HG03575 (cell line): ENCODE data around the gene TMEM108.
A peak's percentile ranks its signal among the peaks of the same experiment; 100 is the strongest.

Source experiments
- ATAC-seq: cut with Tn5 transposase; IDR thresholded peaks from one replicate; pipeline ENCODE4 v1.9.1; 2021; ENCODE audit not compliant: unreplicated experiment, insufficient number of reproducible peaks, low FRiP score; ENCODE audit errors: extremely low read depth

TMEM108 gene

DNA sequence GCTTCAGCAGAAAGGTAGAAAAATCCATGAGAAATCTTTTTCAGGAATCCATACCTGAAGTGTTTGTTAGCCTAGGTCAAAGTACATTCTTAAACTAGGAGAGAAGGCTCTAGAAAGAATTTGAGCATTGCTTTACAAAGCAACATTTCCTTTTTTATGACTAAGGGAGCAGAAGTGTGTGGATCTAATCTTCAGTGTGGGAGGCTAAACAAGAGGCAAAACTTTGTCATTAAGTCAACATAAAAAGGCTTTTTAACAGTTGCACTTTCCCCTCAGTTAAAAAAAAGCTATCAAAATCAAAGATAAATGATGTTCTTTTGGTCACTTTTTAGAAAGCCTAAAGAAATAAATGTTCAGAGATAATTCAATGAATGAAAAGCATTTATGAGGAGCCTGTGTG, 154.8 kb downstream of the TMEM108 start:
- no peak for ATAC-seq

DNA sequence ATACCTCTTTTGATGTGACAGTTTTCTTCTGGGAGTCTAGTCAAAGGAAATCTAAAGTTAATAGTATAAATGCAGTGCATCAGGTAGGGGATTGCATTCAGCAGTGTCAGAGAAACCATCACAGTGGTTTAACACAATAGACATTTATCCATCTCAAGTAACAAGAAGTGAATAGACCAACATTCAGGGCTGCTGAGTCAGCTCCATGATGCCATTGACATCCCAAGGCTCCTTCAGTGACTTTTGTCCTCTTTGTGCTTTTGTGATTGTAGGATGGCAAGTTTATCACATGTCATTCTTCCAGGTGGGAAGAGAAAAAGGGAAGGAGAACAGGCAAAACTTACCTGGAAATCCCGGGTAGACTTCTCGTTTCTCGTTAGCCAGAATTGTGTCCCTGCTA, 158.3 kb downstream of the TMEM108 start:
- ATAC-seq: no peak

GRCh38 chr3:133197619-133198018, 159.4 kb downstream of the TMEM108 start:
- ATAC-seq: no peak

DNA sequence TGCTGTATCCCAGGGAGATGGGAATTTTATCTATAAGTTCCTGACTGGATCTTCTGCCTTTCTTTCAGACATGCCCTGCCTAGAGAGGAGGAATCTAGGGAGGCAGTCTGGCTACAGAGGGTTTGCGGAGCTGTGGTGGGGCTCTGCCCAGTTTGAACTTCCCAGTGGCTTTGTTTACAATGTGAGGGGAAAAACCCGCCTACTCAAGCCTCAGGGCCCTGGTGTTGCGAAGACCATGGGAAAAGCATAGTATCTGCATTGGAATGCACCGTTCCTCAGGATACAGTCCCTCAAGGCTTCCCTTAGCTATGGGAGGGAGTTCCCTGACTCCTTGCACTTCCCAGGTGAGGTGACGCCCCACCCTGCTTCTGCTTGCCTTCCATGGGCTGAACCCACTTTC, 168.7 kb downstream of the TMEM108 start:
- no peak for ATAC-seq

DNA sequence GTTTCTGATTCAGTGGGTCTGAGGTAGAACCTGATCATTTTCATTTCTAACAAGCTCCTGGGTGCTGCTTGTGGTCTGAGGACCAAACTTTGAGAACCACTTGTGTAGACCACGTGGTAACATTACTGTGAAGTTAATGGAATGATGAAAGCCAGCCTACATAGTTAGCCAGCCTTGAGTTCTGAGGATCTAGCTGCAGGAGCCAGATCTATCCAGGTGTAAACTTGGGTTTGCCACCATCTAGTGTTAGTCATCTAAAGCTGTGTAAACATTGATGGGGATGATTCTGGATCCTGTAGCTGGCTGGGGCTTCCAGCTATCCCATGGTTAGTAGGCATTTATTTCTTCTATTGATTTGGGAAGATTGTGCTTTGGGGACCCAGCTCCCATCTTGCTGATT, 170.0 kb downstream of the TMEM108 start:
- no peak for ATAC-seq

DNA sequence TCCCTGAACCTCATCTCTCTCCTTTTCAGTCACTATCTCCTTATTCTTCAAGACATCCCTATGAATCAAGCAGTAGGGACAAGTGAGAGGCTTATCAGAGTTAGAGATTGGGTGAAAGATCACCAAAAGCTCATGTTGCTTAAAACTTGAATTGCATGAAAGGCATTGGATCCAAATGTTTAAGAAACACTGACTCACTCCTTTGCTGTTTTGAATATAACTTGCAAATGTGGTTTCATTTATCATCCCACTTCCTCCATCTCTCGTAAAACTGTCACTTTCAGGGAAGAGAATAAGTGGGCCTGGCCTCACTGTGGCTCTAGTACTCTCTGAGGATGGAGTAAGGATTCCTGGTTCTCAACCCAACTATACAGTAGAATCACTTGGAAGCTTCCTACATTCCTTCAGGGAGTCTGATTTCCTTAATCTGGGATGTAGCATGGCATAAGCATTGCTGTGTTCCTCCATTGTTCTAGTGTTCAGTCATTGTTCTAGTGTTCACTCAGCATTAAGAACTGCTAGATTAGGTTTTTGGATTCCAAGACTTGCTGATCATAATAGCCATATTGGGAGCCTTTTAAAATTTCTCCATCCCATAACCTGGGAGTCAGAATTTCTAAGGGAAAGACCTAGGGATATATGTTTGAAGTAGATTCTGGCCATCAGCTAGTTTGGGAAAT, 171.8 kb downstream of the TMEM108 start:
- no peak for ATAC-seq

- ATAC-seq: no peak
Observed at GRCh38 chr3:133210656-133211055, 172.5 kb downstream of the TMEM108 start.

GRCh38 chr3:133211449-133211848, 173.3 kb downstream of the TMEM108 start:
- ATAC-seq: peak; percentile 94

DNA sequence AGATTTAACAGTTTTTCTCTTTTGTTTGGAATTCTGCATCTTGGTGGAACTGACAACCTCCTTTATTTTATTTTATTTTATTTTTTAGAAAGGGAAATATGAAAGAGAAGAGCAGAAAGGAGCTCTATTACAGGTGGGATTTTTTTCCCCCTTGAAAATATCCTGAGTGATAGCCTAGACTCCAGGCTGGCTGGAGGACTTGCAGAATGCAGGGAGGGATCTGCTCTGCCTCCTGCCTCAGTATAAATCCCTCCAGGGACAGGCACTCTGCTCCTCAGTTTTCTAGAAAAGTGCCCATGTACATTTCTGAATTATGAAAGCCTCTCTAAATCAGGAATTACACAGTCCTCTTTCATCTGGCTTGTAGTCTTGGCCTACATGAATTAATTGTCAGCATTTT, 173.7 kb downstream of the TMEM108 start:
- no peak for ATAC-seq

DNA sequence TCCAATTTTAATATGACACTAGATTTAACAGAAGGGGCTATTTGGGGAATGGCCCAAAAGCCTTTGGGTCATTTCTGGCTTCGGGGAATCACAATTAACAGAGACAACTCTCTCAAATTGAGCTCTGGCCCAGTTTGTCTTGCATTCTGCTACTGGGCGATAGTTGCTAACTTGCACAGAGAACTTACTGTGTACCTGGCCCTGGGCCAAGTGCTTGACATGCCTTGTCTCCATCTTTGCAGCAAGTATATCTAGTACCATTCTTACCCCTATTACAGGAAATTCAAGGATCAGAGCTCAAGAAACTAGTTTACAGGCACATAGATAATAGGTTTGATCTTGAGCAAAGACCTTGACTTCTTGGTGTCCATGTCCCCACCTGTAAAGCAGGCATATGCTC, 175.7 kb downstream of the TMEM108 start:
- ATAC-seq: no peak

- ATAC-seq: no peak
Observed at GRCh38 chr3:133227813-133228212, 189.6 kb downstream of the TMEM108 start.

GRCh38 chr3:133230195-133230594, 192.0 kb downstream of the TMEM108 start:
- ATAC-seq: no peak

DNA sequence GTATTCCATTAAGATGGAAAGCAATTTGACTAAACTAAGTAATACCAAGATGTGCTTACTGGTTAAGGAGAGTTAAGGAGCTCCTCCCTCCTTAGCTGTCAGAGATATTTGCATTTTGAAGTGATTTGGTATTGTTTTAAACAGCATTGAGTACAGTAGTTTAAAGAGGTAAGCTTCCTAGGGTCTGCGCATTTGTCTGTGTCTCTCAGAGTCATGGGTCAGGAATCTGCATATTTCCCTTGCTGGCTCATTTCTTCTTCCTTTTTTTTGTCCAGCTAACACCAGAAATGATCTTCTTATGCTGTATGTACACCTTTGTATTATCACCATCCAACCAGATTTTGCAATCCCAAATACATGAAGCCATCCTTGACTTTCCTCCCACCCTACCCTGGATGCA, 198.7 kb downstream of the TMEM108 start:
- ATAC-seq: no peak

- ATAC-seq: no peak
Observed at GRCh38 chr3:133237380-133237779, 199.2 kb downstream of the TMEM108 start.

DNA sequence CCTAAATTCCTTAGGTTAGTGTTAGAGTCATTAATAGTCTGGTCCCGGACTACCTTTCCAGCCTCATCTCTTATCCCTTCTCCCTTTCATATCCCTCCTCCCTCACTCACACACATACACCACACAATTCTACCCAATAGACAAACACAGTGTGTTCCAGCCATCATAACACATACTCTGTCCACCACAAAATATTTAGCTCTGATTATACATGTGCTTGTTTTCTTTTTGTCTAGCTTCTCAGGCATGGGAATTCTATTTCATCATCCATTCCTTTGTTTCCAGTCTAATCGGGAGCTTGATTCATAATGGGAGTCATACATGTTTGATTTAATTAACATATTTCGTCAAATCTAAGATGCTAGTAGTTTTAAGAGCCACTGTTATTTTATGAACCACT, 199.8 kb downstream of the TMEM108 start:
- no peak for ATAC-seq

GRCh38 chr3:133246119-133246518, 207.9 kb downstream of the TMEM108 start:
- no peak for ATAC-seq

- no peak for ATAC-seq
Observed at GRCh38 chr3:133246773-133247172, 208.6 kb downstream of the TMEM108 start.

- no peak for ATAC-seq
Observed at GRCh38 chr3:133248389-133248788, 210.2 kb downstream of the TMEM108 start.

DNA sequence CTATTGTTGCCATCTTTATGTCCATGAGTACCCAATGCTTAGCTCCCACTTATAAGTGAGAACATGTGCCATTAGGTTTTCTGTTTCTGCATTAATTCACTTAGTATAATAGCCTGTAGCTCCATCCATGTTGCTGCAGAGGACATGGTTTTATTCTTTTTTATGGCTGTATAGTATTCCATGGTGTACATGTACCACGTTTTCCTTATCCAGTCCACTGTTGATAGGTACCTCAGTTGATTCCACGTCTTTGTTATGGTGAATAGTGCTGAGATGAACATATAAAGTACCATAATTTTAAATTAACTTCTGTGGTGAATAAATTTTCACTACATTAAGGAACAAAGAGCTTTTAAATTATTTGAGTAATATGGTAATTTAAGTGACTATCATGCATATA, 211.3 kb downstream of the TMEM108 start:
- ATAC-seq: no peak

DNA sequence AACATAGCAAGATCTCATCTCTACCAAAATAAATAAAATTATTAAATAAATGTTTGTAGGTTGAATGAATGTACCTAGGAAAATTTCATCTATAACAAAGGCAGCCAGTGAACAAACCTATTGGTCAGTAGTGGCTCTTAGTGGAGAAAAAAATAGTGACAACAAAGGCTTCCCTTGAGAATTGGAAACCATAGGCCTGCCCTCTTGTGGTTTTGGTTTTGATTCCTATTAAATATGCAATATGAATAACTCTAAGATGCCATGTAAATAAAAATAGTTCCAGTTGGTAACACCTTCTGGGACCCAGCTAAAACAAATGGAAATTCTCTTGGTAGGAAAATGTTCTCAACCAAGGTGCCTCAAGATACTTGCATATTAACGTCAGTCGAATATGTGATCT, 216.0 kb downstream of the TMEM108 start:
- ATAC-seq: no peak

DNA sequence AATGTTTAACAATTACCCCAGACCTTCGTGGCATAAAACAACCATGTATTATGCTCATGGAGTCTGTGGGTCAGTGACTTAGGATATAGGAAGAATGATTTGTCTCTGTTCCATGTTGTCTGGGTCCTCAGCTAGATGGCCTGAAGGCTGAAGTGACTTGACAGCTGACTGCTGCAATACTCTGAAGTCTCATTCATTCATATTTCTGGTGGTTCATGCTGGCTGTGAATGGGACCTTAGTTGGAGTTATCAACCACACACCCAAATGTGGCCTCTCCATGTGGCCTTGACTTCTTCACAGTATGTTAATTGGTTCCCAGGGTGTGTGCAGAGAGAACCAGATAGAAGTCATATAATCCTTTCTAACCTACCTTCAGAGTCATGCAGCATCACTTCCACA, 216.5 kb downstream of the TMEM108 start:
- ATAC-seq: no peak
